ENCODE results near the gene CSRNP3. TPM values are rescaled to one million over a fixed set of nuclear protein-coding genes. Genes with fewer than 3 reads are reported as not detected.

Gene CSRNP3
- total and polyA plus RNA-seq, 11 donors, result 0.87 to 10.6 (median 4.4) TPM

GRCh38 chr2:165634855-165635254 is 165.4 kb downstream of the CSRNP3 start:
- H3K36me3 ChIP-seq, result no peaks in the 10 kb centered on the region
- H3K27me3 ChIP-seq, result no peaks in the 10 kb centered on the region
- peak in 4 of 5 donors; percentile 44 to 68 (median 46) for DNase-seq
- ATAC-seq, result peak; percentile 91 to 96 (median 94)
- 19 to 22% (median 21%) methylated on average over 4 of the region's 4 CpGs for WGBS, 4 donors
- H3K9me3 ChIP-seq, result no peaks in the 10 kb centered on the region
- peak overlapping the region in 1 of 12 donors; percentile 13 for H3K27ac ChIP-seq
- peaks cover 0 to 12% (median 0%) of the 10 kb centered on the region in 12 donors for H3K4me1 ChIP-seq
- TF ChIP-seq POLR2A (IDR thresholded peaks at IDR 0.05) (no peak), CTCF (IDR thresholded peaks at IDR 0.05) (no peak)
- intact Hi-C loops (cut with DNase I), result no loop called here
- H3K4me3 ChIP-seq, result no peak overlapping the region

GRCh38 chr2:165635532-165635931 is 166.0 kb downstream of the CSRNP3 start:
- 86 to 96% (median 94%) methylated on average over 1 of the region's 1 CpG for WGBS, 4 donors

GRCh38 chr2:165636959-165637358 is 167.5 kb downstream of the CSRNP3 start:
- H3K27me3 ChIP-seq, result no peaks in the 10 kb centered on the region
- H3K9me3 ChIP-seq, result no peaks in the 10 kb centered on the region
- DNase-seq, result no peak
- 89 to 97% (median 95%) methylated on average over 1 of the region's 1 CpG for WGBS, 4 donors
- no peak for TF ChIP-seq CTCF (IDR thresholded peaks at IDR 0.05)
- TF ChIP-seq POLR2A (IDR thresholded peaks at IDR 0.05), result no peak
- H3K36me3 ChIP-seq, result no peaks in the 10 kb centered on the region
- intact Hi-C loops (cut with DNase I), result no loop called here
- peaks cover 0 to 13% (median 0%) of the 10 kb centered on the region in 12 donors for H3K4me1 ChIP-seq
- no peak overlapping the region for H3K4me3 ChIP-seq
- no peak for ATAC-seq
- H3K27ac ChIP-seq, result no peak overlapping the region

More at GRCh38 chr2:165635532-165635931, 166.0 kb downstream of the CSRNP3 start:
- no peaks in the 10 kb centered on the region for H3K27me3 ChIP-seq
- no peak overlapping the region for H3K4me3 ChIP-seq
- H3K27ac ChIP-seq, result no peak overlapping the region
- DNase-seq (no peak), ATAC-seq (no peak)
- peaks cover 0 to 13% (median 0%) of the 10 kb centered on the region in 12 donors for H3K4me1 ChIP-seq
- TF ChIP-seq CTCF (IDR thresholded peaks at IDR 0.05), result no peak
- TF ChIP-seq POLR2A (IDR thresholded peaks at IDR 0.05), result no peak
- intact Hi-C loops (cut with DNase I), result no loop called here
- no peaks in the 10 kb centered on the region for H3K36me3 ChIP-seq
- H3K9me3 ChIP-seq, result no peaks in the 10 kb centered on the region

GRCh38 chr2:165637396-165637795 is 167.9 kb downstream of the CSRNP3 start:
- peaks cover 0 to 13% (median 0%) of the 10 kb centered on the region in 12 donors for H3K4me1 ChIP-seq
- no peak overlapping the region for H3K4me3 ChIP-seq
- intact Hi-C loops (cut with DNase I), result no loop called here
- TF ChIP-seq POLR2A (IDR thresholded peaks at IDR 0.05), result no peak
- TF ChIP-seq CTCF (IDR thresholded peaks at IDR 0.05), result no peak
- no peaks in the 10 kb centered on the region for H3K36me3 ChIP-seq
- 94 to 100% (median 98%) methylated on average over 2 of the region's 2 CpGs for WGBS, 4 donors
- H3K27ac ChIP-seq, result no peak overlapping the region
- H3K27me3 ChIP-seq, result no peaks in the 10 kb centered on the region
- DNase-seq, result no peak
- ATAC-seq, result no peak
- no peaks in the 10 kb centered on the region for H3K9me3 ChIP-seq

Measured in heart left ventricle (tissue), 16 donors.